Eye (tissue), 1 donor: ENCODE measurements around the gene PATL2.
"Not testable (repeated sequence)": the region's sequence is repeated elsewhere in the genome, so short reads cannot be mapped to it uniquely, and the experiment has no call there.

Experiments used
- DNase-seq: peaks from one replicate; pipeline ENCODE4 v3.0.0-alpha.2; 2015

The PATL2 gene

DNA sequence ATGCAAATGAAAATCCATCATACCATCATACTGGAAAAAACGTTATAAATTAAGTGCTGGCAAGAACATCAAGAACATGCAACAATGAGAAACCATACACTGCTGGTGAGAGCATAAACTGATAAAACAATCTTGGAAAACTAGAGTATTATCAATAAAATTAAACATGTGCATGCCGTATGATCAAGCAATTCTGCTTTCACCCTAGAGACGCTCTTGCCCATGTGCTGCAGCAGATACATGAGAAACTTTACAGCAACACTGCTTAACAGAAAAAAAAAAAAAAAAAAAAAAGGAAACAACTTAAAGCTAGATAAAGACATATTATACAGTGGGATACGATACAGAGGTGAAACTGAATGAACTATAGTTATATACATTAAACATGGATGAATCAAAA is 69.5 kb downstream of the PATL2 start:
- no peak for DNase-seq

DNA sequence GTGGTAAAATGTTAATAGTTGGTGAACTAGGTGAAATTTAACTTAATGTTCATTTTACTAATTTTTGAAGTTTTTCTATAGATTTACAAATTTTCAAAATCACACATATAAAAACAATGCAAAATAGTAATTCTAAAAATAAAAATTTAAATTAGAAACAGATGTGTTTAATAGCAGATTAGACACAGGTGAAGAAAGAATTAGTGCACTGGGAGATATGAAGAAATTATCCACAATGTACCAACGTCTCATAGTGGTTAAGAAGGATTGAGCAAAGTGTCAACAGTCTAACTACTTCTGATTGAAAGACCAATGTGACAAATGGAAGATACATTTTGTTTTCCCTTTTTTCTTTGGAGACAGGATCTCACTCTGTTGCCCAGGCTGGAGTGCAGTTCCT is 74.1 kb downstream of the PATL2 start:
- DNase-seq = peak; percentile 20

DNA sequence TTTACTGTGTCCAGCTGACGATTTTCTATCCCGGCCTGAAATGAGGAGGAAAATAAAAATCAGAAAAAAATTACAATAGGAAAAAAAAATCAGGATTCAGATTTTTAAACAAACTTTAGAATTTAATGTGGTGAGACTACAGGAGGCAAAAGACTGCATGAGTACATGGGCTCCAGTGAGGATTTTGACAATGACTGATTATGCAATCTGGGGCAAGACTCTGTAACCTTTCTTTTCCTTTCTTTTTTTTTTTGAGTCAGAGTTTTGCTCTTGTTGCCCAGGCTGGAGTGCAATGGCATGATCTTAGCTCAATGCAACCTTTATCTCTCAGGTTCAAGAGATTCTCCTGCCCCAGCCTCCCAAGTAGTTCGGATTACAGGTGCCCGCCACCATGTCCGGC is 77.5 kb downstream of the PATL2 start:
- no peak for DNase-seq

DNA sequence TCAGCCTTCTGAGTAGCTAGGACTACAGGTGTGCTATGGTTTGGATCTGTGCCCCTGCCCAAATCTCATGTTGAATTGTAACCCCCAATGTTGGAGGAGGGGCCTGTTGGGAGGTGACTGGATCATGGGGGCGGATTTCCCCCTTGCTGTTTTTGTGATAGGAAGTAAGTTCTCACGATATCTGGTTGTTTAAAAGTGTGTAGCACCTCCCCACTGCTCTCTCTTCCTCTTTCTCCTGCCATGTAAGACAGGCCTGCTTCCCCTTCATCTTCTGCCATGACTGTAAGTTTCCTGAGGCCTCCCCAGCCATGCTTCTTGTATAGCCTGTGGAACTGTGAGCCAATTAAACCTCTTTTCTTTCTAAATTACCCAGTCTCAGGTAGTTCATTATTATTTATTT is 85.8 kb downstream of the PATL2 start:
- not testable (repeated sequence) for DNase-seq

DNA sequence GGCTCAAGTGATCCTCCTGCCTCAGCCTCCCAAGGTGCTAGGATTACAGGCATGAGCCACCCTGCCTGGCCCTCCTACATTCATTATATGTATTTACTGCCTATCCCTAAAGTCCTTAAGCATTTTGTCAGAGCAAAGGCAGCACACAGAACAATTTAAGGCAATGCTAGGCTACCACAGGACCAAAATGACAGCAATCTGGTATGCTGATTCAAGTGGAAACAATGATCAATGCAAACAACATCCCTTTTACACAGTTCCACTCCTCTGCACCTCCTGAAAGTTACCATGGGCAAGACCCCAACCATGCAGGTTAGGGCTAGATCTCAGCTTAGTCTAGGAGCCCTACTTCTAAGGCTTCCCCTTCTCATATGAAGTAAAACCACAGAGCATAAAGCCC is 87.9 kb downstream of the PATL2 start:
- no peak for DNase-seq

DNA sequence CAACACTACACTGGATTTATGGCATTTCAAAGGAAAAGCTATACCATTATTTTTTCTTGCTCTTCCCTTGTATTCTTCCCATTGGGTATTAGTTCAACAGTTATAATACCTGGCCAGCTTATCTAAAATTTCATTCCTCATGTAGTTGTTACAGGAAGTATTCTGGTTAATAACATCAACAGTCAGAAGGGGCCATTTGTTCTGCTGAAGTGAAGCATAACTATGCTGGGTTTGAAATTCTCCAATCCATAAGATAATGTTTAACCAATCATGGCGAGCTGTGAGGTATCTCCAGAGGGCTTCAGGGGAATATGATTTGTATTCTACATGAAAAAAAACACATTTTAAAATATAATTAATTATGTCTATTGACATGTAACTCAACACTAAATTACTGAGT is 91.0 kb downstream of the PATL2 start:
- DNase-seq = no peak

DNA sequence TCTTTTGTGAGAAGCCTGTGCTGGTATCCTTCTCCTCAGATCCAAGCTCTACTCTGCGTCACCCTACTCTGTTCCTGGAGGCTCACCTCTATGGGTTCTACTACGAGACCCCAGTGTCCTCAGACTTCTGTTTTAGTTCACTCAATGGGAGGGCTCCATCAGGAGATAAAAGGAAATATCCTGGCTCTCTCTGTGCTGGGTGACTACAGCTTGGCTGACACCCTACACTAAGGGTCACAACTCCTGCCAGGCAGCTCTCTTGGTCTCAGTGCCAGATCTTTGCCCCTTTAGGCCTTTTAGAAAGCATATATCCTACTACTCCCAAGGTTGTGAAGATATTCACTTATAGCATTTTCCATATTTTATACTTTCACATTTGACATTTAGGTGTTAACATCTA is 94.1 kb downstream of the PATL2 start:
- DNase-seq = no peak
